ENCODE measurements around the gene ZSWIM5. TPM values are rescaled to one million over a fixed set of nuclear protein-coding genes. Genes with fewer than 3 reads are reported as not detected.
A peak's percentile ranks its signal among the peaks of the same experiment; 100 is the strongest.

The ZSWIM5 gene
- total and polyA plus RNA-seq, 9 of the 15 experiments (the other 6 are each of a cell fraction or from before 2014, with no cell fraction given): under 0.01 to 0.07 (median 0.03) TPM; not detected in 3

- TF ChIP-seq ZNF584 (CRISPR knock-in tag; IDR thresholded peaks at IDR 0.05; ENCODE audit: low read depth): no peak
- no peak for TF ChIP-seq ZNF12 (CRISPR knock-in tag; IDR thresholded peaks at IDR 0.05)
- TF ChIP-seq NR2C2 (CRISPR knock-in tag; IDR thresholded peaks at IDR 0.05): 0 out of 2 replicates have a peak, but pooled peaks have one; percentile 9
- no peak for TF ChIP-seq NR2C2 (tag; IDR thresholded peaks at IDR 0.05)
- 0 out of 2 replicates have a peak, but pooled peaks have one; percentile 19 for TF ChIP-seq RB1 (IDR thresholded peaks at IDR 0.05; ENCODE audit: low read depth)
- no peak for TF ChIP-seq GTF3C2 (IDR thresholded peaks at IDR 0.05; ENCODE audit: borderline replicate concordance, extremely low read depth, insufficient read length)
- TF ChIP-seq, protein P1, sequence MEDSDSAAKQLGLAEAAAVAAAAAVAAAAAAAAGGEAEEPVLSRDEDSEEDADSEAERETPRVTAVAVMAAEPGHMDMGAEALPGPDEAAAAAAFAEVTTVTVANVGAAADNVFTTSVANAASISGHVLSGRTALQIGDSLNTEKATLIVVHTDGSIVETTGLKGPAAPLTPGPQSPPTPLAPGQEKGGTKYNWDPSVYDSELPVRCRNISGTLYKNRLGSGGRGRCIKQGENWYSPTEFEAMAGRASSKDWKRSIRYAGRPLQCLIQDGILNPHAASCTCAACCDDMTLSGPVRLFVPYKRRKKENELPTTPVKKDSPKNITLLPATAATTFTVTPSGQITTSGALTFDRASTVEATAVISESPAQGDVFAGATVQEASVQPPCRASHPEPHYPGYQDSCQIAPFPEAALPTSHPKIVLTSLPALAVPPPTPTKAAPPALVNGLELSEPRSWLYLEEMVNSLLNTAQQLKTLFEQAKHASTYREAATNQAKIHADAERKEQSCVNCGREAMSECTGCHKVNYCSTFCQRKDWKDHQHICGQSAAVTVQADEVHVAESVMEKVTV (CRISPR knock-in tag; IDR thresholded peaks at IDR 0.05): peak; percentile 37; the same call in 1 of the 2 replicates
- no peak for TF ChIP-seq TEAD4 (IDR thresholded peaks at IDR 0.05; ENCODE audit: low read length)
- TF ChIP-seq TEAD4 (CRISPR knock-in tag; IDR thresholded peaks at IDR 0.05; ENCODE audit: borderline replicate concordance): no peak
- TF ChIP-seq HDAC1 (IDR thresholded peaks at IDR 0.05): no peak
- 0 out of 3 replicates have a peak, but pooled peaks of 1 of the 2 experiments have one; percentile 23 for TF ChIP-seq CBX3 (IDR thresholded peaks at IDR 0.05; ENCODE audit: borderline replicate concordance in 1 of 2, low read length in 2 of 2)
- no peak for TF ChIP-seq E4F1 (CRISPR knock-in tag; IDR thresholded peaks at IDR 0.05; ENCODE audit: borderline replicate concordance)
- TF ChIP-seq PRPF4 (IDR thresholded peaks at IDR 0.05; ENCODE audit: insufficient read depth, low read depth, low read length, poor library complexity, severe bottlenecking): no peak
- TF ChIP-seq, protein P2, sequence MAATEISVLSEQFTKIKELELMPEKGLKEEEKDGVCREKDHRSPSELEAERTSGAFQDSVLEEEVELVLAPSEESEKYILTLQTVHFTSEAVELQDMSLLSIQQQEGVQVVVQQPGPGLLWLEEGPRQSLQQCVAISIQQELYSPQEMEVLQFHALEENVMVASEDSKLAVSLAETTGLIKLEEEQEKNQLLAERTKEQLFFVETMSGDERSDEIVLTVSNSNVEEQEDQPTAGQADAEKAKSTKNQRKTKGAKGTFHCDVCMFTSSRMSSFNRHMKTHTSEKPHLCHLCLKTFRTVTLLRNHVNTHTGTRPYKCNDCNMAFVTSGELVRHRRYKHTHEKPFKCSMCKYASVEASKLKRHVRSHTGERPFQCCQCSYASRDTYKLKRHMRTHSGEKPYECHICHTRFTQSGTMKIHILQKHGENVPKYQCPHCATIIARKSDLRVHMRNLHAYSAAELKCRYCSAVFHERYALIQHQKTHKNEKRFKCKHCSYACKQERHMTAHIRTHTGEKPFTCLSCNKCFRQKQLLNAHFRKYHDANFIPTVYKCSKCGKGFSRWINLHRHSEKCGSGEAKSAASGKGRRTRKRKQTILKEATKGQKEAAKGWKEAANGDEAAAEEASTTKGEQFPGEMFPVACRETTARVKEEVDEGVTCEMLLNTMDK (IDR thresholded peaks at IDR 0.05; ENCODE audit: borderline replicate concordance, insufficient read depth, low read depth, low read length, poor library complexity, severe bottlenecking): peak; percentile 58
- TF ChIP-seq HLTF (IDR thresholded peaks at IDR 0.05): no peak
- TF ChIP-seq JUNB (CRISPR knock-in tag; conservative IDR thresholded peaks at IDR 0.05): no peak
- no peak for TF ChIP-seq ZNF121 (CRISPR knock-in tag; conservative IDR thresholded peaks at IDR 0.05)
- no peak for TF ChIP-seq ZNF3 (CRISPR knock-in tag; IDR thresholded peaks at IDR 0.05)
- no peak for TF ChIP-seq ZNF347 (CRISPR knock-in tag; IDR thresholded peaks at IDR 0.05; ENCODE audit: low read depth)
Measured at GRCh38 chr1:45018599-45019230, 187.7 kb downstream of the ZSWIM5 start (continued).
